Measurements from ENCODE around the gene MYEF2.

The MYEF2 gene

DNA sequence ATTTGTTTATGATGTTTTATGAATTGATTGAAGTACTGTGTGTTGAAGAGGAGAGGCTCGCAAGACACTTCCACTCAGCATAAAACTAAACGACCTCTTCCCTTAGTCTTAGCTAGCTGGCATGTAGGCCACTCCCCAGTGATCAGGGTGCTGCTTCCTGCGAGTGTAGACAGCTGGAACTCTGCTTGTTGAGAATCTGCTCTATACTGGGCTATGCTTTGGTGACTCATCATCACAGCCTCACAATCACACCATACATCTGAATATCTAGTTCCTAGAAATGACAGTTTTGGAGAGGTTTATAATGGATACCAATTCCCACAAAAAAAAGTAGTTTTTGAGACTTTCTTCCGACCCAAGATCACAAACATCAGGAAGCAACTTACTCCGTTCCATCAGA, 58.8 kb downstream of the MYEF2 start:
- Histone ChIP-seq H3K36me3 (ENCODE audit: control insufficient read depth in 5 of 5, insufficient read depth in 5 of 5, low read length in 5 of 5) (no peaks in the 10 kb centered on the region), H3K4me1 (ENCODE audit: control insufficient read depth in 5 of 5, insufficient read depth in 5 of 5, low read length in 5 of 5) (no peaks in the 10 kb centered on the region), H3K9me3 (ENCODE audit: control insufficient read depth in 5 of 5, low read length in 5 of 5) (no peaks in the 10 kb centered on the region), H3K9ac (ENCODE audit: low read length in 5 of 5) (no peak overlapping the region), H3K27me3 (ENCODE audit: control insufficient read depth in 5 of 5, insufficient read depth in 4 of 5, low read length in 5 of 5) (no peaks in the 10 kb centered on the region), H3K27ac (ENCODE audit: low read depth, low read length) (no peak overlapping the region), H3K4me3 (ENCODE audit: low read depth in 1 of 5, low read length in 5 of 5) (no peak overlapping the region)

DNA sequence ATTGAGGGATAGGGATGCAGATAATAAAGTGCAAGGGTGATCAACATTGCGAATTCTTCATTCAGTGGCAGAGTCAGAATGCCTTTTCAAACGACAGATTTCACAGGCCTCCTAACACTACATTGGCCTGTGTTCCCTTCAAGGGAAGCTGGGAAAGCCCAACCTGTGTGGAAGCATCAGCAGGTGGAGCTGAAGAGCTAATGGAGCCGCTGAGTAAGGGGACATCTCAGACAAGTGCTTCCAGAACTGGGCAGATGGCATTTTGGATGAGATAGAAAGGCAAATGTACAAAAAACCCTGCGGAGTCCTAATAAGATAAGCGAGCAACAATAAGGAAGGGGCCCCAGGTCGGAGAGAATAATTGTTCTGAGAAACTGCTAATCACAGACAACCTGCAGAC, 65.9 kb downstream of the MYEF2 start:
- H3K4me1 ChIP-seq (ENCODE audit: control insufficient read depth in 5 of 5, insufficient read depth in 5 of 5, low read length in 5 of 5): no peaks in the 10 kb centered on the region
- no peaks in the 10 kb centered on the region for H3K9me3 ChIP-seq (ENCODE audit: control insufficient read depth in 5 of 5, low read length in 5 of 5)
- peaks cover 0 to 5% (median 3%) of the 10 kb centered on the region in 5 donors for H3K27me3 ChIP-seq (ENCODE audit: control insufficient read depth in 5 of 5, insufficient read depth in 4 of 5, low read length in 5 of 5)
- no peak overlapping the region for H3K27ac ChIP-seq (ENCODE audit: low read depth, low read length)
- H3K36me3 ChIP-seq (ENCODE audit: control insufficient read depth in 5 of 5, insufficient read depth in 5 of 5, low read length in 5 of 5): no peaks in the 10 kb centered on the region
- no peak overlapping the region for H3K4me3 ChIP-seq (ENCODE audit: low read depth in 1 of 5, low read length in 5 of 5)
- H3K9ac ChIP-seq (ENCODE audit: low read length in 5 of 5): no peak overlapping the region

DNA sequence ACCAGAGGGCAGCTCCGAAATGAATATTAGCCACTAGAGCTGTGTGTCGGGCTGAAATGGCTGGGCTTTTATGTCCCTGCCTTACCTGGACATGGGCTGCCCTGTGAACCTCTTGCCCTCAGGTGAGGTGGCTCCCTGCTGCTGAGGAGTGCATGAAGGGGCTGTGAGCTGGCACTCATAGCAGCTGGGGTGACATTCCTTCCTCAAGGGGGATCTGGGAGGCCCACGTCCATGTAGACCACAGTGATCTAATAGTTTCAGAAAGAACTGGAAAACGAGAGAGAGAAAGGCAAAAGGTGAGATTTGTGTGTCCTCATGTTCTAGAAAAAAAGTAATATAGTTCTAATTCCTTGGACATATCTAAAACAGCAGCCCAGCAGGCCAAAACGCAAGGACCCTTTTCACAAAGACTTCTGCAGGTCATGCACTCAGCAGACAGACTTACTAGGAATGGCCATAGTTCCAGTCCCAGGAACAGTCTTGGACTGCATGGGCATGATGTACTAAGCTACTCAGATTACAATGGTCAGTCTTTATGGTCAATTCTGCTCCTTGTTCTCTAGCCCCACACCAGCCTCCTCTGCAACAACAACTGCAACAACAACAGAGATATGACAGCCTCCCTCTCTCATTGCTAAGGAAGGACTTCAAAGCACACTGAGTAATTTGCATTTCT, 68.1 kb downstream of the MYEF2 start:
- Histone ChIP-seq H3K27me3 (ENCODE audit: control insufficient read depth in 5 of 5, insufficient read depth in 4 of 5, low read length in 5 of 5) (peaks cover 0 to 5% (median 3%) of the 10 kb centered on the region in 5 donors), H3K9me3 (ENCODE audit: control insufficient read depth in 5 of 5, low read length in 5 of 5) (no peaks in the 10 kb centered on the region), H3K4me1 (ENCODE audit: control insufficient read depth in 5 of 5, insufficient read depth in 5 of 5, low read length in 5 of 5) (no peaks in the 10 kb centered on the region), H3K9ac (ENCODE audit: low read length in 5 of 5) (no peak overlapping the region), H3K4me3 (ENCODE audit: low read depth in 1 of 5, low read length in 5 of 5) (no peak overlapping the region), H3K36me3 (ENCODE audit: control insufficient read depth in 5 of 5, insufficient read depth in 5 of 5, low read length in 5 of 5) (no peaks in the 10 kb centered on the region), H3K27ac (ENCODE audit: low read depth, low read length) (no peak overlapping the region)

DNA sequence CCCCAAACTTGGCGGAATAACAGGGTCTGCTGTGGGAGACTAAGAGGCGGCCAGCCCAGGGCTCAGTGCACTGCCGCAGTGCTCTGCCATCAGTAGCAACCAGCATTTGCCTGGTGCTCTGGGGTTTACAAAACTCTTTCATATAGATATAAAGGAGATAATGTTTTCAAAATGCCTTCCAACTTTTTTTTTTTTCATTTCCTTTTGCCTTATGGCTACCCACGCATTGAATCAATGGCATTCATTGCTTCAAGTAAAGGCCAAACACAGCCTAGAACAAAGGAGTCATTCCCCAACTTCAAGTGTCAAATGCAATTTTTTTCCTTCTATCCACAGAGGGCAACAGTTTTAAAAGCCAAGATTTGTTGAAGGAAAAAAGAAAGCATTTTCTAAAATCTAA, 68.9 kb downstream of the MYEF2 start:
- Histone ChIP-seq H3K9ac (ENCODE audit: low read length in 5 of 5) (no peak overlapping the region), H3K27ac (ENCODE audit: low read depth, low read length) (no peak overlapping the region), H3K9me3 (ENCODE audit: control insufficient read depth in 5 of 5, low read length in 5 of 5) (no peaks in the 10 kb centered on the region), H3K4me1 (ENCODE audit: control insufficient read depth in 5 of 5, insufficient read depth in 5 of 5, low read length in 5 of 5) (no peaks in the 10 kb centered on the region), H3K36me3 (ENCODE audit: control insufficient read depth in 5 of 5, insufficient read depth in 5 of 5, low read length in 5 of 5) (no peaks in the 10 kb centered on the region), H3K4me3 (ENCODE audit: low read depth in 1 of 5, low read length in 5 of 5) (no peak overlapping the region), H3K27me3 (ENCODE audit: control insufficient read depth in 5 of 5, insufficient read depth in 4 of 5, low read length in 5 of 5) (peaks cover 0 to 5% (median 3%) of the 10 kb centered on the region in 5 donors)

DNA sequence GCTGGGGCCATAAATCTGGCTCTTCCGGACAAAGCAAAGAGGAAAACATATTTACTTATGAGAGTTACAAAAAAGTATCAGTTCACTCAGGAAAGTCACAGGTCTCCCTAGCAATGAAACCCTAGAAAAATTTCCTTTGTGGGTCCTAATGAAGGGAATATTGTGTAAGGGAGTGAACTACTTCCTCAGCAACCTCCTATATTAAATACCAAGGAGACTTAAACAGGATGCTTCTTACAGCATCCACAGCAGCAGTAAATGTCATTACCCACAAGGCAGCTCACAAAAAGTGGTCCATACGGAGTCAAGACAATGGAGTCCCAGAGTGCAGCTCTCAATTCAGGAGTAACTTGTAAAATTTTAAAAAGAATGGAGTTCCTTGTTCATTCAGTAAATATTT, 72.2 kb downstream of the MYEF2 start:
- Histone ChIP-seq H3K4me3 (ENCODE audit: low read depth in 1 of 5, low read length in 5 of 5) (no peak overlapping the region), H3K36me3 (ENCODE audit: control insufficient read depth in 5 of 5, insufficient read depth in 5 of 5, low read length in 5 of 5) (no peaks in the 10 kb centered on the region), H3K4me1 (ENCODE audit: control insufficient read depth in 5 of 5, insufficient read depth in 5 of 5, low read length in 5 of 5) (no peaks in the 10 kb centered on the region), H3K27ac (ENCODE audit: low read depth, low read length) (no peak overlapping the region), H3K27me3 (ENCODE audit: control insufficient read depth in 5 of 5, insufficient read depth in 4 of 5, low read length in 5 of 5) (peaks cover 0 to 5% (median 0%) of the 10 kb centered on the region in 5 donors), H3K9me3 (ENCODE audit: control insufficient read depth in 5 of 5, low read length in 5 of 5) (no peaks in the 10 kb centered on the region), H3K9ac (ENCODE audit: low read length in 5 of 5) (no peak overlapping the region)

DNA sequence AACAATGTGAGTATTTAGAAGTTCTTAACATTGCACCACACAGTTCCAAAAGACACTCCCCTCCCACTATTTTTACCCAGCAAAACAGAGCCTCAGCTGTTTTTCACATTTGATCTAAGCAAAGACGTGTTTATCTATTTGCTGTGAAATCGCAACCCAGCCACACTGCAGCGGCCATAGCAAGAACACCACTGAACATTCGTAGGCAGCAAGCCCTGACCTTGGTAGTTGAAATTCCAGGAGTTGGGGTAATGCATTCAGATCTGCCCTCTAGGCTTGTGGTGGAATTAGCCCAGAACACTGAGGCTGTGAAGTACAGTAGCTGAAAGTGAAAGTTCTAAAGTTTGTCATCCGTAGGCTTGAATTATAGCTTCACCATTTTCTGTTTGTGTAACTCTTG, 74.4 kb downstream of the MYEF2 start:
- Histone ChIP-seq H3K9ac (ENCODE audit: low read length in 5 of 5) (no peak overlapping the region), H3K27me3 (ENCODE audit: control insufficient read depth in 5 of 5, insufficient read depth in 4 of 5, low read length in 5 of 5) (peaks cover 0 to 3% (median 0%) of the 10 kb centered on the region in 5 donors), H3K9me3 (ENCODE audit: control insufficient read depth in 5 of 5, low read length in 5 of 5) (no peaks in the 10 kb centered on the region), H3K36me3 (ENCODE audit: control insufficient read depth in 5 of 5, insufficient read depth in 5 of 5, low read length in 5 of 5) (no peaks in the 10 kb centered on the region), H3K4me1 (ENCODE audit: control insufficient read depth in 5 of 5, insufficient read depth in 5 of 5, low read length in 5 of 5) (no peaks in the 10 kb centered on the region), H3K27ac (ENCODE audit: low read depth, low read length) (no peak overlapping the region), H3K4me3 (ENCODE audit: low read depth in 1 of 5, low read length in 5 of 5) (no peak overlapping the region)

DNA sequence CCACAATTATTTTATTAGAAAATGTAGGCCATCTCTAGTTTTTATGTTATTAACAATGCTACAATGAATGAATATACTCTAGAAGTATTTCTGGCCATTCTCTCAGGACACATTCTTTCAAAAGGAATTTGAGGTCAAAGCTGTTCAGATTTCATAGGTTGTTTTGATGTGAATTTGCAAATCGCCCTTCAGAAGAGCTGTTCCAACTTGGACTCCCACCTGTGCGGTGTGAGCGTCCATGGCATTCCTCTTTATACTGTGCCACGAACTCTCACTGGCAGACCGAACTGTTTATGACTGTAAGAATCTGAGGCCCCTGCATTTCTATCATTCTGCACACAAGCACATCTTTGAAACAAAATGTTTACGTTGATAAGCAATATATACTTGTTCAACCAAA, 75.9 kb downstream of the MYEF2 start:
- Histone ChIP-seq H3K36me3 (ENCODE audit: control insufficient read depth in 5 of 5, insufficient read depth in 5 of 5, low read length in 5 of 5) (no peaks in the 10 kb centered on the region), H3K4me3 (ENCODE audit: low read depth in 1 of 5, low read length in 5 of 5) (no peak overlapping the region), H3K4me1 (ENCODE audit: control insufficient read depth in 5 of 5, insufficient read depth in 5 of 5, low read length in 5 of 5) (no peaks in the 10 kb centered on the region), H3K27ac (ENCODE audit: low read depth, low read length) (no peak overlapping the region), H3K27me3 (ENCODE audit: control insufficient read depth in 5 of 5, insufficient read depth in 4 of 5, low read length in 5 of 5) (no peaks in the 10 kb centered on the region), H3K9ac (ENCODE audit: low read length in 5 of 5) (no peak overlapping the region), H3K9me3 (ENCODE audit: control insufficient read depth in 5 of 5, low read length in 5 of 5) (no peaks in the 10 kb centered on the region)

DNA sequence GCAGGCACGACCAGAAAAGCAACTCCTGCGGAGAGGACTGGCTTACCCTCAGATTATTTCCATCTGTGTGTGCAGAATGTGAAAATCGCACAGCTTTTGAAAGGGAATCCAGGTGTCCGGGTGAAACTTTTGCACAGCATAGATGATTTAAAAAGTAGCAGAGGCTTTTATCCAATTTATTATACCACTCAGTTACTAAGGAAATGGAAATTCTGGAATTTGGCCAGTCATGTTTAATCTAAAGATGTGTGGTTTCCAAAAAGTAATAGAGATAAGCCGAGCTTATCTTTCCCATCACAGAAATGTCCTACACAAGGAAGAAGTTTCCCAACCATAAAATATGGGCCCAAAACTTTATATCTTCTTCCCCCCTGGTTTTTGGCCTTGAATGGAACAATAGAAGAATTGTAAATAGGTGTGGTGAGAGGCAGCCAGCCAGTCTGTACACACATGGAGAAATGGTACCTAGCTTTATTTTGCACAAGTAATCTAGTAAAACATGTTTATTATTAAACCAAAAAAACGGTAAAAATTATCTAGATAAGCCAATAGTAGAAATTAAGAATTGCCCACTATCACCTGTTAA, 76.6 kb downstream of the MYEF2 start:
- H3K9me3 ChIP-seq (ENCODE audit: control insufficient read depth in 5 of 5, low read length in 5 of 5): no peaks in the 10 kb centered on the region
- no peak overlapping the region for H3K27ac ChIP-seq (ENCODE audit: low read depth, low read length)
- no peaks in the 10 kb centered on the region for H3K27me3 ChIP-seq (ENCODE audit: control insufficient read depth in 5 of 5, insufficient read depth in 4 of 5, low read length in 5 of 5)
- H3K4me3 ChIP-seq (ENCODE audit: low read depth in 1 of 5, low read length in 5 of 5): no peak overlapping the region
- H3K4me1 ChIP-seq (ENCODE audit: control insufficient read depth in 5 of 5, insufficient read depth in 5 of 5, low read length in 5 of 5): no peaks in the 10 kb centered on the region
- no peaks in the 10 kb centered on the region for H3K36me3 ChIP-seq (ENCODE audit: control insufficient read depth in 5 of 5, insufficient read depth in 5 of 5, low read length in 5 of 5)
- no peak overlapping the region for H3K9ac ChIP-seq (ENCODE audit: low read length in 5 of 5)

DNA sequence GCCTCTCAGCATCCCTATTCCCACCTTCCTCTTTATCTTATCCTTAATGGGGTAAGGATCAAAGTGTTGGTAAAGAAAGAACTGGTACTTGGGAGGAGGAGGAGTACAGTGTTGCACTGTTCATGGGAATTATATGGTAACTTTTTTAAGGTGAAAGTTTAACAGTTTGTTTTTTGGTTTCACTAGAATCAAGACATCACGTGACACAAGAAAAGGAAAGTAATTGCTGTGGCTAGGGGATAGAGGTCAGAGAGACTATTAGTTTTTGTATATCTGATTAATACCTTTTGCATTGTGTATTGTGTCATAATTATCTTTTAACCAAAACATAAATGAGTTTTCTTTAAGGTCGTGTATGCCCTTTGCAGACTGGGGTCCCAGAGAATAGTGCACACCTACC, 80.8 kb downstream of the MYEF2 start:
- H3K4me1 ChIP-seq (ENCODE audit: control insufficient read depth in 5 of 5, insufficient read depth in 5 of 5, low read length in 5 of 5): no peaks in the 10 kb centered on the region
- H3K27ac ChIP-seq (ENCODE audit: low read depth, low read length): no peak overlapping the region
- H3K9ac ChIP-seq (ENCODE audit: low read length in 5 of 5): no peak overlapping the region
- H3K4me3 ChIP-seq (ENCODE audit: low read depth in 1 of 5, low read length in 5 of 5): no peak overlapping the region
- H3K36me3 ChIP-seq (ENCODE audit: control insufficient read depth in 5 of 5, insufficient read depth in 5 of 5, low read length in 5 of 5): no peaks in the 10 kb centered on the region
- no peaks in the 10 kb centered on the region for H3K9me3 ChIP-seq (ENCODE audit: control insufficient read depth in 5 of 5, low read length in 5 of 5)
- no peaks in the 10 kb centered on the region for H3K27me3 ChIP-seq (ENCODE audit: control insufficient read depth in 5 of 5, insufficient read depth in 4 of 5, low read length in 5 of 5)

DNA sequence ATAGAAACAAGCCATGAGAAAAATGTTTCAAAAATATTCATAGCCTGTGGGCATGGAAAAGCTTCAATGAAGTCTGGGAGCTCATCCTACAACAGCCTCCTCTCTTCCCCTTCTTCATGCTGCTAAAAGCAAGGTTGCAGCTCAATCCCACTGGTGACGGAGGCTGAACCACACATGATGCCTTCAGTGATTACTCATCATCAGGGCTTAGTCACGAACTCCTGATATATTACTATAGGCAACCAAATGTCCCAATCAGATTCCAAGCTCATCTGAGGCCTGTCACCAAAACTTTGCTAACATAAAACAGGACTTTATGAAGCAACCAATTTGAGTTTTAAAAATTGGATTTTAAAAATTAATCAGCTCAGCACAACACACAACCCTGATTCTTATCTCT, 81.3 kb downstream of the MYEF2 start:
- Histone ChIP-seq H3K36me3 (ENCODE audit: control insufficient read depth in 5 of 5, insufficient read depth in 5 of 5, low read length in 5 of 5) (no peaks in the 10 kb centered on the region), H3K27ac (ENCODE audit: low read depth, low read length) (no peak overlapping the region), H3K9ac (ENCODE audit: low read length in 5 of 5) (no peak overlapping the region), H3K4me3 (ENCODE audit: low read depth in 1 of 5, low read length in 5 of 5) (no peak overlapping the region), H3K27me3 (ENCODE audit: control insufficient read depth in 5 of 5, insufficient read depth in 4 of 5, low read length in 5 of 5) (no peaks in the 10 kb centered on the region), H3K4me1 (ENCODE audit: control insufficient read depth in 5 of 5, insufficient read depth in 5 of 5, low read length in 5 of 5) (no peaks in the 10 kb centered on the region), H3K9me3 (ENCODE audit: control insufficient read depth in 5 of 5, low read length in 5 of 5) (no peaks in the 10 kb centered on the region)
